HG03571 (cell line): ENCODE measurements around the gene CACNA1G.

ENCODE experiments used
- ATAC-seq: cut with Tn5 transposase; IDR thresholded peaks from one replicate; pipeline ENCODE4 v1.9.1; 2021; ENCODE audit not compliant: unreplicated experiment

Gene CACNA1G

DNA sequence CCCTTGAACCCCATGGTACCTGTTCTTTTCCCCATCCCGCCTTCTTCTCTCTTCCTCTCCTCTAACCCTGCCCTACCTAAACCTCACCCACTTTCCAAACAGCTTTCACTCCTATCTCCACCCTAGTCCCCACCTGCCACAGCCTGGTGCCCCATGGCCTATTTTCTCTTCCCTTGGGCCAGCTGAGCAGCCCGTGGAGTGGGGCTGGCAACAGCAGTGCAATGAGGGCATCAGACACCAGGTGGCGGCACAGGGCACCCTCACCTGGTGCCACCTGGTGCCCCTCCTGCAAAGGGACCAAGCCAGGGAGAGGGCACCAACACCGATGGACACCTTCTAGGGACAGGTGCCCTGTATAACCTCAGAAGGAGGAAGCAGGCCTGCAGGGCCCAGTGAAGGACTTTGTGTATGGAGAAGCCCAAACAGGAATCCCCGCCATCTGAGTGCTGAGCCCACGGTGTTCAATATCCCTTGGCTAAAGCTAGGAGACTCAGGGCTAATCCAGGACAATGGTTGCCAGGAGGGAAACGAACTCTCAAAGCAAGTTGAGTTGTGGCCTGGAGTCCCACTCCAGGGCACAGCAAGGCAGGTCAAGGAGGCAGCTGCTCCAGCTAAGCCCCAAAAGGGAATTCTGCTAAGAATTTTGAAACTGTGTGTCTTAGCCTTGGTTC is 70.1 kb downstream of the CACNA1G start:
- no peak for ATAC-seq

DNA sequence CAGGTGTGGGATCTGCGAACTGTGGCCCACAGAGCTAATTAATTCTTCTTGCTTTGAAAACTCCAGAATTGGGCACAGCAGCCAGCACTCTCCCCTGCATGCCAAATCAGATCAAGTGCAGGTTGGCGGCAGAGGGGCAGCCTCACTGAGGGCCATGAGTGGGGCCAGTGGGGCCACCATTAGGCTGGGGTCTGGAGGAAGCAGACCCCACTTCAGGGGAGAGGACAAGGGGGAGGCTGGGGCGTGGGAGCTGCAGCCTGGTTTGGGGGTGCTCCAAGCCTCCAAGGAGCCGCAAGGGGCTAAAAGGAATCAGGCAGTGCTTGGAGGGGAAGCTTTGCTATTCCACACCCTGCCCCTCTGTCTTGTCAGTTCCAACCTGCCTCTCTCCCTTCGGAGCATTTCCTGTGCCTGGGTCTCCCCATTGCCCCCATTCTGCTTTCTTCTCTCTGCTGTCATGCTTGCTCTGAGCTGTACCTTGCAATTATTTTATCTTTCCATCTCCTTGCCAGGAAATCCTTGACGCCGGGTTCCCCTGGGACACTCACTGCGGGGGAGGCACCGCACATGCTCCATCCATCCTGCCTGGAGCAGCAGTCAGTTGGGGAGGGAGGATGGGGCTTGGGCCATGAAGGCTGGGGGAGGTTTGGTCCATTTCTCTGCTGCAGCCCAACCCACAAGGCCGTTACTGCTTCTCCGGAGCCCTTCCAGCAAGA is 70.8 kb downstream of the CACNA1G start:
- no peak for ATAC-seq

DNA sequence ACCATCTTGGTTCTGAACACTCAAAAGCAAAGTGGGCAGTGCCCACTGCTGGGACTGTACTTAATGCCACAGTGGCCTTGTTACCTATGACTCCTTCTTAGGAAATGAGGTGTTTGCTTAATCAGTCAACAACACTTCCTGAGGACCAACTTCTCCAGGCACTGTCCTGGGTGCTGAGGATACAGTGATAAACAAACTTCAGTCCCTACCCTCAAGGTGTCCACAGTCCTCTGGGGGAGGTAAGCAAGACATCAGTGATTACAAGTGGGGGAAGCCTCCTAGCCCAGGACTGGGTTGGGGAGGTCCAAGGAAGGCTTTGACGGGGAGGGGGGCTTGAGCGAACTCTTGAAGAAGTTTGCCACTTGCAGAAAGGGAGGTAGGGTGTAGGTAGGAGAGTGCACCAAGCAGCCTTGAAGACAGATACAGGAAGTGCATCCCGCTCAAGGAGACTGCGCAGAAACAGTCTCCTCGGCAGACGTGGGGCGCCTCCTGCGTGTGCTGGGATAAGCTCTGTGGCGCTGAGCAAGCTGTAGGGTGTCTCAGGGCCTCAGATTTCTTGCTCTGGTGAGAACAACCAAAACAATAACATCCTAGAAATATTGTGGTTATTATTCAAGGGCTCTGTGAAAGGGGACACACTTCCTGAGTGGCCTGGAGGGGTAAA is 71.5 kb downstream of the CACNA1G start:
- no peak for ATAC-seq

GRCh38 chr17:50632637-50633036 is 72.1 kb downstream of the CACNA1G start:
- ATAC-seq, result no peak

GRCh38 chr17:50633683-50634082 is 73.2 kb downstream of the CACNA1G start:
- ATAC-seq, result no peak

DNA sequence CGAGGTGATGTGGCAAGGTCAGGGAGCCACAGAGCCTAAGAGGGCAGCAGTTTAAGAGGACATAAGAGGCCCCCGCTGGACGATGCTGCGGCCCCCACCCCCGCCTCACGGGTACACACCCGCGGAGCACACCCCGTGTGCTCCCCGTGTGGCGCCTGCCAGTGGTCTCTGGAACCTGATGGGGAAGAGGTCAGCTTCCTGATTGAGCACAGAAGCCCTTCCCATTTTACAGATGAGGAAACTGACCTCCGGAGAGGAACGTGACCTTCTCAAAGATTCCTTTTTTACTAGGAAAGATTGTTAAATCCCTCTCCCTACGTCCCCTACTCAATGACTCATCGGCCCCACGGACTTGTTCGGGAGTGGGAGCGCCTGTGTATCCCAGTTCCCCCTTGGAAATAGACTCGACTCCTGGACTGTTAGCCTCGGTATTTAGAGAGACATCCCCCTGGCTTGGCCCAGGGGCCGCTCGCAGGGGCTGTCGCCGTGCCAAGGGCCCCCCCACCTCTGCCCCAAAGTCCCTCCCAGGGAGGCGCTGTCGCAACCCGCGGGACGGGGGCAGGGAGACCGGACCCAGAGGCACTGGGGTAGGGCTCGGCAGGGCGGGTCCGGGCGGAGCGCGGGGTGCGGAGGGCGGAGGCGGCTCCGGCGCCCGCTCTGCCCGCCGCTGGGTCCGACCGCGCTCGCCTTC is 73.9 kb downstream of the CACNA1G start, which contains the start of gene ABCC3:
ABCC3 (plus strand) TSS at position 658 of the 691 bp plus-strand sequence. CDS start 56 bp downstream, outside the sequence.
- ATAC-seq, result no peak

DNA sequence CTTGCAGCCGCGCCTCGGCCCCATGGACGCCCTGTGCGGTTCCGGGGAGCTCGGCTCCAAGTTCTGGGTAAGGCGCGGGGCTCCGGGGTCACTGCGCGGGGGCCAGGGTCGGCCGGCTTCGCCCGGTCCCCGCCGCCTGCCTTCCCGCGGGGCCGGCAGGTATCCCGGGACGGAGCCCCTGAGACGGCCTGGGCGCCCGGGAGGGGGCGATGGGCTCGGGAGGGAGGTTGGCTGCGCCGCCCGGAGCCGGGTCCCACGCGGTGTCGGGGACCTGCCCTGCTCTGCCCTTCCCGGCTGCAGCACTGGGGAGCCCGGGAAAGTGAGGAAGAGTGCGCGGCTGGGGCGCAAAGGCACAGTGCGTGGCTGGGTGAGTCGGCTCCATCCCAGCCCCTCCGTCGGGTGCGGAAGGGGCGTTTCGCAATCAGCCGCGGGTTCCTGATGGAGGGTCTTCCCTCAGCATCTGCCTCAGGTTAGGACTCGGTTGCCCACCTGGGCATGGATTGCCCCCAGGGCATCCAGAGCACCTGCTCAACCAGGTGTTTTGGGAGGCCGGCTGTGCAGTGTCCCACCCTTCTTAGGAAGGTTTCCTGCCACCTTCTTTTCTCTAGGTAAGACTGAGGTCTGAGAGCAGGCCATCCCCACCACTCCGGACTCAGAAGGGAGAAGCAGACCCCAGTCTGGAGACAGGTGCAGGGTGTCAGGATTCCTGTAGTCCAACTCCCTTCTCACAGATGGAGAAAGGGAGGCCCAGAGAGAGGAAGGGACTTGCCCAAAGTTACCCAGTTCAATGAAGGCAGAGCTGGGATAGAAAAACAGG is 74.6 kb downstream of the CACNA1G start:
- no peak for ATAC-seq

GRCh38 chr17:50635732-50635981 is 75.1 kb downstream of the CACNA1G start:
- no peak for ATAC-seq

DNA sequence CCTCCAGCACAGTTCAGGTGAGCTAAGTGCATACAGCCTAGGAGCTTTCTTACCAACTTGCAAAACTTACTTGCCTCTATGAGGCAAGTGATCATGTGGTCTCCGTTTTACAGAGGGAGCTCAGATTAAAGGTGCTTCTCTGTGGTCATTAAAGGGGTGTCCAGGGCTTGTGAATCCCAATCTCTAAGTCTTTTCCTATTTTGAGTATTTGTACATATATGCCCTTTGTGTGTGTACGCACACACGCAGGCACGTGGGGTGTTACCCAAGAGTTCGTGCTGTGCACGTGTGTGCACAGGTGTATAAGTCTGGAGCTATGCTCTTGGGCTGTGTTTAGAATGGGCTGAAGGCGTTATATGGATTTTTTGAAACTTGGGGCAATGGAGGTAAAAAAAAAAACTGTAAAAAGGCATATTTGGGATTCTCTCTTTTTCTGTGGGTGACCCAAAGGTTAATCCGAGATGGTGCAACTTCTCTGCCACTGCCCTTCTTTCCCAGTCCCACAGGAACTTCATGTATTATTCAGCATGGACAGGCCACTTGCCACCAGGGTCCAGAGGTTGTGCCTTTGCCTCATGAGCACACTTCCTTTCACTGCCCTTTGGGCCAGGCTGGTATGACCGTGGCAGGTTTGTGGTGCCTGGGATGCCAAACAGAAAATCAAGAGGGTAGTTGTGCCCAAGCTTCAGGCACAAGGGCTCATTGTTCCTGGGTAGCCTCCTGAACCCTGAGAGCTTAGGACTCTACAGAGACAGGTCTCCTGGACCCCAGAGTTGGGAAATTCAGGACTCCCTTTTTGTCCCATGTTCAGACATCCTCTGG is 75.7 kb downstream of the CACNA1G start:
- no peak for ATAC-seq

DNA sequence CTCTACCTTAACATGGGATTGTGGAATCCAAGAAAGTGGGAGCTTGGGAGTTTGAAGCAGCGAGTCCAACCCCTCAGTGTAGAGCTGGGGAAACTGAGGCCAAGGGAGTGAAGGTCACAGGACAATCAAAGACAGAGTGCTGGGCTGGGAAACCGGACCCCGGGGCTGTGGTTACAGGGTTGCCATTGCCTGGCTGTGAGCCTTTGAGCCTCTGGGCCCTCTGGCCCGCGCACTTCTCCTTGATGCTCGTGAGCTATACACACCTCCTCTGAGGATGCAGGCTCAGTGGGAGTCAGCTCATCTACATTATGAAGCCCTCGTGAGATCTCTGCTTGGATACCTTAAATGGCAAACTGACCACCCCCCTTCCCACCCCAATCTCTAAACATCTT is 76.3 kb downstream of the CACNA1G start:
- no peak for ATAC-seq

DNA sequence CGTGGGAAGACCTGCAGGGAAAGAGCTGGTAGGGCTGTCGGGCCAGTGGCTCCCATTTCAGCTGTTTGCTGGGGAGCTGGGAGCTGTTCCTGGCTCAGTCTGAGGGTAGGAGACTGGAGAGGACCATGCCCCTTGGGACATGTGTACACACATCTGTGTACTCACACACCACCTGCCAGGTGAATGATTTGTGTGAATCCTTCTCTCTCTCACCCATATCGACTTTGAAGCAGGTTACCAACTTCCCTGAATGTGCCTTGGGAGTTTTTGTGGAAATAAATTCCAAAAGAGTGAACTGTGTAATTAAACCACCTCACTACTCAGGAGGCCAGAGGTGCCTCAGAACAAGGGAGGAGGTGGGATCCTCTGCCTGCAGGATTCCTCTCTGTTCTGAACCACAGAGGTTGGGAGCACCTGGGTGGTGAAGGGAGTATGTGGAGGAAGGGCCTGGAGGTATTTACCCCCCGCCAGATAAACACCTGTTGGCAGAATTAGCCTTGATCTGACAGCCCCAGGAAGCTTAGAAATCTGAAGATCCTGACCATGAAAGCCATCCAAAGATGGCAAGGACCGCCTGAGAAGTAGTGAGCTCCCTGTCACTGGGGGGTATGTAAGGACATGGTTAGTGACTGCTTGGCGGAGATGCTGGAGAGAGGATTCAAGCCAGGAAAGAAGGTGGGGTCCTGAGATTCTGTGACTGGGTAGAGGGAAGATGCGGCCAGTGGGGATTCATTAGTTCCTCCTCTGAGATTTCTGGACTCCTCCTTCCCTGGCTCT is 77.5 kb downstream of the CACNA1G start:
- no peak for ATAC-seq

DNA sequence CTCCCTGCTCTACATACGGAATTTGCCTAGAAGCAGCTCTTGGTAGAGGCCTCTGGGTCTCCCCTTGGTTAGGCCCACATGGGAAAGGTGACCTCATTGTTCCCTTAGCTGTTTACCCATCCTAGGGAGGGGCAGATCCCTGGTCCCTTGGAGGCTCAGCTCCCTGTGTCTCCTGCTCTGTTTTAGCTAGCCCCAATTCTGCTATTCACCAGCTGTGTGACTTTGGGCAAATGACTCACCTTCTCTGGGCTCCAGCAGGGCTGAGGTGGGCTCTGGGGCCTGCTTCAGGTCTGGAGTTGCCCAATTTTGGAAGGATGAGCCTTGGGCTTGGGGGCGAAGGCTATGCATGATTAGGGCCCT is 78.1 kb downstream of the CACNA1G start:
- no peak for ATAC-seq

DNA sequence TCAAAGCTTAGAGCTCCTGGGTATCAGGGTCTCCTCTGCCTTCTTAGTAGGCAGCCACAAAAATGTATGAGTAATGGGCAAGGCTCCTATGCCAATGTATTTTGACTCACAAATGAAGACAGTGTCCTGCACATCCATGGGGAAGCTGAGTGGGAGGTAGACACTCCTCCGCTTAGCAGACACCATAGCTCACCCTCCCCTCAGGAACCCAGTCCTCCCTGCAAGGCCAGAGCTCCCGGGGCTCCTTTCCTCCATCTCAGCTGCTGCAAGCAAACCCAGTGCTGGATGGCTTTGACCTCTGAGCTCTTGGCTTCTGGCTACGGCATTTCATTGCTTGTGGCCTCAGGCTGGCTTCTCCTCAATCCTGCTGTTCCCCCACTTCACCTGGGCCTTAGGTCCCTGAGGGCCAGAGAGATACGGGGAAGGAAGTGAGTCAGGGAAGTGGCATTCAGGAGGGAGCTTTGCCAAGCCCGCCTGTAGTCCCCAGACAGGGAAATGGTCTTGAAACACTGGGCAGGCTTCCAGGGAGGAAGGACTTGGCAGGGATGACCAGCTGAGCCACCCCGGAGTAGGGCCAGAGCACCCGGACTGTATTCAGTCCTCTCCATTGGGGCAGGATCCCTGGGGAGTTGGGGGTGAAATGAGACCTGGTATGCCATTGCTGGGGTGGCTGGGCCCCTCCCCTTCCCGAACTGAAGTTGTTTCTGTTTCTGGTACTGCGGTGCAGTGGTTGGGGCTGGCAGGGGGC is 78.6 kb downstream of the CACNA1G start:
- ATAC-seq, result no peak

- no peak for ATAC-seq
Measured at GRCh38 chr17:50640686-50641351, 80.3 kb downstream of the CACNA1G start.

GRCh38 chr17:50641357-50641756 is 80.8 kb downstream of the CACNA1G start:
- ATAC-seq, result no peak

GRCh38 chr17:50642071-50642721 is 81.7 kb downstream of the CACNA1G start:
- ATAC-seq, result no peak
